ENCODE results near the gene KLC3.
"Not testable (repeated sequence)": the region's sequence is repeated elsewhere in the genome, so short reads cannot be mapped to it uniquely, and the experiment has no call there.

KLC3 gene

GRCh38 chr19:45340232-45340898 is at the start of gene KLC3:
Gene KLC3, plus strand, starts transcription at chr19:45340750. Its CDS starts 4,792 bp downstream, at chr19:45345542.
- DNase-seq (ENCODE audit: low read depth in 2 of 2) = no peak

- DNase-seq (ENCODE audit: low read depth in 2 of 2) = no peak
These were observed 48.7 kb upstream of the KLC3 start for GRCh38 chr19:45291834-45292233.

- DNase-seq (ENCODE audit: low read depth in 2 of 2) = no peak
These were observed 46.9 kb upstream of the KLC3 start for GRCh38 chr19:45293682-45294081.

GRCh38 chr19:45294291-45295029 is 46.1 kb upstream of the KLC3 start:
- no peak for DNase-seq (ENCODE audit: low read depth in 2 of 2)

GRCh38 chr19:45295873-45296272 is 44.7 kb upstream of the KLC3 start:
- DNase-seq (ENCODE audit: low read depth in 2 of 2) = no peak

- DNase-seq (ENCODE audit: low read depth in 2 of 2) = no peak
These were observed 44.2 kb upstream of the KLC3 start for GRCh38 chr19:45296355-45296754.

- DNase-seq (ENCODE audit: low read depth in 2 of 2) = no peak
These were observed 42.9 kb upstream of the KLC3 start for GRCh38 chr19:45297674-45298073.

- DNase-seq (ENCODE audit: low read depth in 2 of 2) = no peak
These were observed 42.3 kb upstream of the KLC3 start for GRCh38 chr19:45298264-45298663.

GRCh38 chr19:45299719-45300118 is 40.8 kb upstream of the KLC3 start:
- DNase-seq (ENCODE audit: low read depth in 2 of 2) = no peak

- no peak for DNase-seq (ENCODE audit: low read depth in 2 of 2)
These were observed 38.1 kb upstream of the KLC3 start for GRCh38 chr19:45302416-45302815.

GRCh38 chr19:45303269-45304060 is 37.1 kb upstream of the KLC3 start:
- DNase-seq (ENCODE audit: low read depth in 2 of 2) = no peak

- no peak for DNase-seq (ENCODE audit: low read depth in 2 of 2)
These were observed 36.2 kb upstream of the KLC3 start for GRCh38 chr19:45304141-45304926.

- no peak for DNase-seq (ENCODE audit: low read depth in 2 of 2)
These were observed 35.5 kb upstream of the KLC3 start for GRCh38 chr19:45305007-45305406.

GRCh38 chr19:45305421-45305820 is 35.1 kb upstream of the KLC3 start:
- DNase-seq (ENCODE audit: low read depth in 2 of 2) = no peak

- DNase-seq (ENCODE audit: low read depth in 2 of 2) = no peak
These were observed 34.5 kb upstream of the KLC3 start for GRCh38 chr19:45306040-45306439.

GRCh38 chr19:45306518-45307027 is 34.0 kb upstream of the KLC3 start:
- no peak for DNase-seq (ENCODE audit: low read depth in 2 of 2)

- DNase-seq (ENCODE audit: low read depth in 2 of 2) = no peak
These were observed 33.2 kb upstream of the KLC3 start for GRCh38 chr19:45307361-45307760.

- DNase-seq (ENCODE audit: low read depth in 2 of 2) = not testable (repeated sequence)
These were observed 31.2 kb upstream of the KLC3 start for GRCh38 chr19:45309322-45309721.

GRCh38 chr19:45311621-45312020 is 28.9 kb upstream of the KLC3 start:
- DNase-seq (ENCODE audit: low read depth in 2 of 2) = no peak

GRCh38 chr19:45312285-45312684 is 28.3 kb upstream of the KLC3 start:
- not testable (repeated sequence) for DNase-seq (ENCODE audit: low read depth in 2 of 2)

- DNase-seq (ENCODE audit: low read depth in 2 of 2) = no peak
These were observed 25.8 kb upstream of the KLC3 start for GRCh38 chr19:45314708-45315245.
